ENCODE results near the gene FHIT.

FHIT gene

DNA sequence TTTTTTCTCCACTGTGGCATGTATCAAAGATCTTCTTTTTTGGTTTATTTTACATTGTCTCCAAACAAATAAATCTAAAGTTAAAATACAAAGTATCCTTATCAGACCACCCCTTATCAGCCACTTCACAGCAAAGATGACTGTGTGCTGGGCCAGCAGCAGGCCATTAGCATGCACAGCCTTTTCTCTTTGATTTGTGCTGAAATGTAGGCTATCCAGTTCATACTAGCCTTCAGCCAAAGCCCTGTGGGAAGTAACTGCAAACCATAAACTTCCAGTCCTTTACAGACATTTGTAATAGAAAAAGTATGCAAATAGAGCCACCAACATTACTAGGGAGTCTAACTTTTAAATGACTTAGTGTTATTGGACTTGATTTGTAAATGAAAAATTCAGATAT is 816.3 kb downstream of the FHIT start:
- no peaks in the 10 kb centered on the region for H3K9me3 ChIP-seq
- H3K36me3 ChIP-seq, result no peaks in the 10 kb centered on the region
- intact Hi-C loops (cut with DNase I; ENCODE audit: low total_unique reads), result no loop called here
- H3K27me3 ChIP-seq, result no peaks in the 10 kb centered on the region
- DNase-seq, result no peak
- H3K27ac ChIP-seq, result no peak overlapping the region
- no peak overlapping the region for H3K4me3 ChIP-seq
- TF ChIP-seq, protein P1, sequence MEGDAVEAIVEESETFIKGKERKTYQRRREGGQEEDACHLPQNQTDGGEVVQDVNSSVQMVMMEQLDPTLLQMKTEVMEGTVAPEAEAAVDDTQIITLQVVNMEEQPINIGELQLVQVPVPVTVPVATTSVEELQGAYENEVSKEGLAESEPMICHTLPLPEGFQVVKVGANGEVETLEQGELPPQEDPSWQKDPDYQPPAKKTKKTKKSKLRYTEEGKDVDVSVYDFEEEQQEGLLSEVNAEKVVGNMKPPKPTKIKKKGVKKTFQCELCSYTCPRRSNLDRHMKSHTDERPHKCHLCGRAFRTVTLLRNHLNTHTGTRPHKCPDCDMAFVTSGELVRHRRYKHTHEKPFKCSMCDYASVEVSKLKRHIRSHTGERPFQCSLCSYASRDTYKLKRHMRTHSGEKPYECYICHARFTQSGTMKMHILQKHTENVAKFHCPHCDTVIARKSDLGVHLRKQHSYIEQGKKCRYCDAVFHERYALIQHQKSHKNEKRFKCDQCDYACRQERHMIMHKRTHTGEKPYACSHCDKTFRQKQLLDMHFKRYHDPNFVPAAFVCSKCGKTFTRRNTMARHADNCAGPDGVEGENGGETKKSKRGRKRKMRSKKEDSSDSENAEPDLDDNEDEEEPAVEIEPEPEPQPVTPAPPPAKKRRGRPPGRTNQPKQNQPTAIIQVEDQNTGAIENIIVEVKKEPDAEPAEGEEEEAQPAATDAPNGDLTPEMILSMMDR (IDR thresholded peaks at IDR 0.05), result no peak
- no peaks in the 10 kb centered on the region for H3K4me1 ChIP-seq

DNA sequence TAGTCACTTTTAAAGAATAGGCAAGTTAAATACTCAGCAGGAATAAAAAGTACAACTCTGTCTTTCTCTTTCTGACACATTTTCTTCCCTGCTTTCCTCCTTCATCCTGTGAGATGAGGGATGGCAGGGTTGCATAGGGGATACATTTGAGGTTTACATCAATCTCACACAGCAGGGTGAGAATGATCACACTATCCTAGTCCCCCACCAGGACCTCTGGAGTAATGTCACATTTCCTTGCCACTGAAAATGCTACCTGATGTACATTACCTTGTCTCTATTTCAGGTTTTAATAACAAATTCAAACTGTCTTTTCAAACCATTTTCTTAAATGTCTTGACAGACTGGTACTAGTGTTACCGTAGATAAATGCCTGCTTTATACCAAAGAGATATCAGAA is 816.9 kb downstream of the FHIT start:
- H3K4me3 ChIP-seq, result no peak overlapping the region
- TF ChIP-seq, protein P1 (IDR thresholded peaks at IDR 0.05), result no peak
- H3K4me1 ChIP-seq, result no peaks in the 10 kb centered on the region
- no peaks in the 10 kb centered on the region for H3K27me3 ChIP-seq
- no peak for DNase-seq
- no peak overlapping the region for H3K27ac ChIP-seq
- no peaks in the 10 kb centered on the region for H3K36me3 ChIP-seq
- no peaks in the 10 kb centered on the region for H3K9me3 ChIP-seq
- intact Hi-C loops (cut with DNase I; ENCODE audit: low total_unique reads), result no loop called here

DNA sequence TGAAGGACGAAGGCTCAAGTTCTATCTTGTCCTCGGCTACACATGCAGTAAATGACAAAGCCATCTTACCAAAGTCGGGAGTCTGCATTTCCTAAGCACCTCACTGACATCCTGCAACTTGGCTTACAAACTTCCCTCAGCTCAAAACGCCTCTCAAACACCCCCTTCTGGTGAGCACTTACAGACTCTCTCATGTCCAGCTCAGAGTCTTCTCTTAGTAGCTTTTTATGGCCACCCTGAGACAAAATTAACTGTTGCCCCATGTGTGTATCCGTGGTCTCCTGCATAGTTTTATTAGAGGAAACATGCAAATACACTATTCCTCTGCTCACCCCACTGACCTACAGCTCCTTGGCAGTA is 819.7 kb downstream of the FHIT start:
- intact Hi-C loops (cut with DNase I; ENCODE audit: low total_unique reads), result no loop called here
- Histone ChIP-seq H3K4me1 (no peaks in the 10 kb centered on the region), H3K9me3 (no peaks in the 10 kb centered on the region), H3K27ac (no peak overlapping the region), H3K4me3 (no peak overlapping the region), H3K36me3 (no peaks in the 10 kb centered on the region), H3K27me3 (no peaks in the 10 kb centered on the region)
- no peak for DNase-seq
- TF ChIP-seq, protein P1 (IDR thresholded peaks at IDR 0.05), result no peak

DNA sequence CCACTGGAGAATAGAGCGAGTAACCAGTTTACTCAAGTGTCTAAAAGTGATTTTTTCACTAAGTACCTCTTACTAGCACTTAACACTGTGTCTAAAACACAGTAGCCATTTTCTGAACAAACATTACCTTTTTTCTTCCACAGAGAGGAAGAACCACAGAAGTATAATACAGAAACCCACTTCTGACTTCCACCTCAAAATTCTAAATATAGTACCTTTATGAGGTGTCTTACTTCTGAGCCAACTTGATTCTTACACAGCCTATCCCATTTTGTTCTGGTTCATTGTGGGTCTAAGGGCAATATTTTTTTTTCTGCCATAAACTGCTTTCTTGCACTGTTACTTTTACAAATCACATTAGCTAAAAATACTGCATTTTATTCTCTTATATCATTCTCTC is 821.0 kb downstream of the FHIT start:
- H3K4me1 ChIP-seq, result no peaks in the 10 kb centered on the region
- no peak overlapping the region for H3K27ac ChIP-seq
- DNase-seq, result no peak
- TF ChIP-seq, protein P1 (IDR thresholded peaks at IDR 0.05), result no peak
- no peaks in the 10 kb centered on the region for H3K36me3 ChIP-seq
- no peaks in the 10 kb centered on the region for H3K9me3 ChIP-seq
- no peak overlapping the region for H3K4me3 ChIP-seq
- intact Hi-C loops (cut with DNase I; ENCODE audit: low total_unique reads), result no loop called here
- H3K27me3 ChIP-seq, result no peaks in the 10 kb centered on the region

DNA sequence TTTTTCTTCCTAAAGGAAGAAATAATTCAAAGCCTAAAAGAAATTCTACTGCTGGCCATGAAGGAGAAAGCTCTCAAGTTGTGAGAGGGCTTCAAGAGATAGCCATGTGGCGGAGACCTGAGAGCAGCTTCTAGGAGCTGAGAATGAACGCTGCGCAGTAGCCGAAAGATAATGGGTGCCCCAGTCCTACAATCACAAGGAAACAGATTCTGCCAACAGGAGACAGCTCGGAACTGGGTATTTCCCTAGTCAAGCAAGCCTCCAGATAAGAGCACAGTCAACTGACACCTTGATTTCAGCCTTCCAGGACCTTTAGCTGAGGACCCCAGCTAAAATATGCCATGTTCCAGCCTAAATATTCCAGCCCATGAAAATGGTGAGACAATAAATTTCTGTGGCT is 824.1 kb downstream of the FHIT start:
- DNase-seq, result no peak
- H3K9me3 ChIP-seq, result no peaks in the 10 kb centered on the region
- TF ChIP-seq, protein P1 (IDR thresholded peaks at IDR 0.05), result no peak
- no peaks in the 10 kb centered on the region for H3K36me3 ChIP-seq
- intact Hi-C loops (cut with DNase I; ENCODE audit: low total_unique reads), result no loop called here
- no peak overlapping the region for H3K4me3 ChIP-seq
- H3K27me3 ChIP-seq, result no peaks in the 10 kb centered on the region
- H3K4me1 ChIP-seq, result no peaks in the 10 kb centered on the region
- no peak overlapping the region for H3K27ac ChIP-seq

DNA sequence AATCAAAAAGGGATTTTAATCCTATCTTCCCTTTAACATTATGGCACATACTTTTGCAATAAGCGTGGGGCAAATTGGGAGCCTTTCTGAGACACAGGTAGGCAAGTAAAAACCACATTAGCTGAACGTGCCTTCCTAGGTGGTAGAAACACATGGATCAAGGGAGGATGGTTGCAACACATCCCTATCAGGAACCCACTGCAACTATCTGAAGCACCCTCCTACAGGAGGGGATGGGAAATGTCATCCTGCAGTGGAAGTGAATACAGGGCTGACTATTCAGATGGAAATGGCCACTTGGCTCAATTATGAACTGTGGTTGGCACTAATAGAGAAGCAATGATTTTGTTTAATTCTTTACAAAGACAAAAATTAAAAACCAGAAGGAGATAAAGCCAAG is 826.3 kb downstream of the FHIT start:
- TF ChIP-seq, protein P1 (IDR thresholded peaks at IDR 0.05), result no peak
- H3K36me3 ChIP-seq, result no peaks in the 10 kb centered on the region
- no peak overlapping the region for H3K27ac ChIP-seq
- no peaks in the 10 kb centered on the region for H3K27me3 ChIP-seq
- DNase-seq, result no peak
- H3K4me3 ChIP-seq, result no peak overlapping the region
- H3K9me3 ChIP-seq, result no peaks in the 10 kb centered on the region
- no peaks in the 10 kb centered on the region for H3K4me1 ChIP-seq
- intact Hi-C loops (cut with DNase I; ENCODE audit: low total_unique reads), result no loop called here

Data from tibial artery (tissue), 4 donors.